ENCODE results near the gene ATXN7.

Gene ATXN7

GRCh38 chr3:63992516-63993209 is 129.0 kb downstream of the ATXN7 start:
- DNase-seq, result no peak

GRCh38 chr3:63993653-63994079 is 130.0 kb downstream of the ATXN7 start:
- peak; percentile 60 for DNase-seq

- no peak for DNase-seq
Observed at GRCh38 chr3:63995086-63995485, 131.4 kb downstream of the ATXN7 start.

GRCh38 chr3:63998852-63999754 is 135.4 kb downstream of the ATXN7 start:
- no peak for DNase-seq

GRCh38 chr3:64000453-64001055 is 136.9 kb downstream of the ATXN7 start:
- no peak for DNase-seq

GRCh38 chr3:64002233-64002632 is 138.6 kb downstream of the ATXN7 start:
- no peak for DNase-seq

- DNase-seq, result no peak
Observed at GRCh38 chr3:64003589-64003988, 139.9 kb downstream of the ATXN7 start.

- DNase-seq, result no peak
Observed at GRCh38 chr3:64008017-64008416, 144.3 kb downstream of the ATXN7 start.

GRCh38 chr3:64008487-64009351 is 145.1 kb downstream of the ATXN7 start:
- no peak for DNase-seq

- no peak for DNase-seq
Observed at GRCh38 chr3:64009528-64009927, 145.9 kb downstream of the ATXN7 start.

GRCh38 chr3:64010199-64010598 is 146.5 kb downstream of the ATXN7 start:
- no peak for DNase-seq

- no peak for DNase-seq
Observed at GRCh38 chr3:64011685-64012084, 148.0 kb downstream of the ATXN7 start.

- DNase-seq, result no peak
Observed at GRCh38 chr3:64016941-64017620, 153.4 kb downstream of the ATXN7 start.

GRCh38 chr3:64019271-64019670 is 155.6 kb downstream of the ATXN7 start:
- DNase-seq, result no peak

GRCh38 chr3:64019879-64020278 is 156.2 kb downstream of the ATXN7 start:
- DNase-seq, result no peak

- DNase-seq, result no peak
Observed at GRCh38 chr3:64021922-64022321, 158.3 kb downstream of the ATXN7 start.

GRCh38 chr3:64022451-64023186 is 159.0 kb downstream of the ATXN7 start:
- DNase-seq, result no peak

GRCh38 chr3:64023187-64023860 is 159.7 kb downstream of the ATXN7 start, which contains the start of gene PSMD6:
PSMD6 (minus strand) TSS chr3:64023494; CDS start chr3:64023419, 75 bp downstream.
- peak; percentile 86 for DNase-seq

- DNase-seq, result no peak
Observed at GRCh38 chr3:64023861-64024223, 160.2 kb downstream of the ATXN7 start.

- no peak for DNase-seq
Observed at GRCh38 chr3:64026346-64026745, 162.7 kb downstream of the ATXN7 start.

- DNase-seq, result no peak
Observed at GRCh38 chr3:64027658-64028057, 164.0 kb downstream of the ATXN7 start.

All from CD4-positive, alpha-beta T cell treated with Interferon gamma for 1 hour (primary cell).